NCI-H2196 treated with DMSO at 0.1 percent for 48 hours (cell line): ENCODE results near the gene SLC8A3.
"Not testable (repeated sequence)": the region's sequence is repeated elsewhere in the genome, so short reads cannot be mapped to it uniquely, and the experiment has no call there.

ENCODE experiments used
- DNase-seq: peaks from one replicate; lab custom pipeline; 2025; ENCODE audit not compliant: unreplicated experiment; lab: John Stamatoyannopoulos, UW

SLC8A3 gene

GRCh38 chr14:70188659-70189455, at the start of gene SLC8A3:
Gene SLC8A3, minus strand, starts transcription at chr14:70188951. Its CDS starts 20,529 bp downstream, at chr14:70168422.
- DNase-seq, result no peak

GRCh38 chr14:70237710-70238109, 49.0 kb upstream of the SLC8A3 start:
- DNase-seq, result no peak

GRCh38 chr14:70234066-70234950, 45.6 kb upstream of the SLC8A3 start:
- DNase-seq, result no peak

GRCh38 chr14:70231756-70232544, 43.2 kb upstream of the SLC8A3 start:
- DNase-seq, result not testable (repeated sequence)

GRCh38 chr14:70229877-70230640, 41.3 kb upstream of the SLC8A3 start:
- not testable (repeated sequence) for DNase-seq

- DNase-seq, result no peak
Observed at GRCh38 chr14:70213721-70214282, 25.1 kb upstream of the SLC8A3 start.

- no peak for DNase-seq
Observed at GRCh38 chr14:70212752-70213151, 24.0 kb upstream of the SLC8A3 start.

GRCh38 chr14:70208380-70208779, 19.6 kb upstream of the SLC8A3 start:
- DNase-seq, result no peak

- DNase-seq, result no peak
Observed at GRCh38 chr14:70203686-70204085, 14.9 kb upstream of the SLC8A3 start.

- no peak for DNase-seq
Observed at GRCh38 chr14:70201994-70202393, 13.2 kb upstream of the SLC8A3 start.

- DNase-seq, result no peak
Observed at GRCh38 chr14:70193396-70193795, 4.6 kb upstream of the SLC8A3 start.

GRCh38 chr14:70192915-70193314, 4.2 kb upstream of the SLC8A3 start:
- no peak for DNase-seq

GRCh38 chr14:70190156-70190555, 1.4 kb upstream of the SLC8A3 start:
- DNase-seq, result no peak

GRCh38 chr14:70189456-70190077, 816 bp upstream of the SLC8A3 start:
- no peak for DNase-seq

GRCh38 chr14:70188322-70188658, 461 bp downstream of the SLC8A3 start:
- no peak for DNase-seq

GRCh38 chr14:70186900-70187451, 1.8 kb downstream of the SLC8A3 start:
- DNase-seq, result no peak

GRCh38 chr14:70183991-70184390, 4.8 kb downstream of the SLC8A3 start:
- DNase-seq, result no peak

GRCh38 chr14:70181276-70181675, 7.5 kb downstream of the SLC8A3 start:
- no peak for DNase-seq

GRCh38 chr14:70180718-70181117, 8.0 kb downstream of the SLC8A3 start:
- no peak for DNase-seq
